ENCODE results near the gene CFAP43.

CFAP43 gene

DNA sequence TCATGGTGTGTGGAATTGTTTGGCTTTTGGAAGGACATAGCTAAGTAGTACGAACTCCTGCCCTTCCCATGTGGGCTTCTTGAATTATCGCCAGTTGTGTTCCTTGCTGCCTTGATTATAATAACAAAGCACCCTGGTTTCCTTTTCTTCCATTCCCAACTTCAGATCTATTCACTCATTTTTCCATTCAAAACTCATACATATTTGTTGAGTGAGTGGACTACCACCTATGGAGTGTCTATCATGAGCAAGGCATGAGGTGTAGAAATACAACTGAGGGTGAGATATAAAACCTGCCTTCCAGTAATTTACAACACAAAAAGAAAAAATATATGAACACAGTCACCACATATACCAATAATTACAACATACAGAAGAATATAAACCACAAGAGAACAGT is 141.6 kb downstream of the CFAP43 start:
- no peak for DNase-seq

DNA sequence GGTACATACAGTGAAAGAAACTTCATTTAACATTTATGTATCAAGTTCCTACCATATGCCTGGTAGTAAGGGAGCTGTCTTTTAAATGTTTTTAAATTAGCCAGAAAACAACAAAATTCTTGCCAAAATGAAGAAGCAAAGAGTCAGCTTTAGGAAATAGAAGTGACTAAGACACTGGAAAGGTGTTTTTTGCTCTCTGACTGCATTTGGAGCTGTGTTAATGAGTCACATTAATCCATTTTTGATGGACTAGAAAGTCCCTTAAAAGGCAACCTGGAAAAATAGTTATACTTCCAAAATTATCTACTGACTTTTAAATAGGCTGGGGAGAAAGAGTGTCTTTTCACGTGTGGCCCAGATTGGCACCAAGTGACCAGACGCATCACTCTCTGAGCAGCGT is 142.5 kb downstream of the CFAP43 start:
- no peak for DNase-seq

DNA sequence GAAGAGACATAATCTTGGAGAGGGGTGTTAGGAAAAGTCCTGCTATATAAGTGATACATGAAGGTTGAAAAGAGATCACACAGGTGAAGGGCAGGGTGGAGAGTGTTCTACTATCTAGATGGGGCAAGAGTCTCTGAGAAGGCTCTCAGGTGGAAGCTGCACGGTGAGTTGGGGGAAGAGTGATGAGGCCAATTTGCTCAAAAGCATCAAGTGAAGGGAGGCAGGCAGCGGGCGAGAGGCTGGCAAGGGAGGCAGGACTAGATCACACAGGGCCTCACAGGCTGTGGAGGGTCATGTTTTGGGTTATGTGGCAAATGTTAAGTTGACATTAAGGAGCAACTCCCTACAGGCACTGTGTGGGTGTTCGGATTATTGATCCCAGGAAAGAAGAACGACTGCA is 143.9 kb downstream of the CFAP43 start:
- DNase-seq, result no peak

DNA sequence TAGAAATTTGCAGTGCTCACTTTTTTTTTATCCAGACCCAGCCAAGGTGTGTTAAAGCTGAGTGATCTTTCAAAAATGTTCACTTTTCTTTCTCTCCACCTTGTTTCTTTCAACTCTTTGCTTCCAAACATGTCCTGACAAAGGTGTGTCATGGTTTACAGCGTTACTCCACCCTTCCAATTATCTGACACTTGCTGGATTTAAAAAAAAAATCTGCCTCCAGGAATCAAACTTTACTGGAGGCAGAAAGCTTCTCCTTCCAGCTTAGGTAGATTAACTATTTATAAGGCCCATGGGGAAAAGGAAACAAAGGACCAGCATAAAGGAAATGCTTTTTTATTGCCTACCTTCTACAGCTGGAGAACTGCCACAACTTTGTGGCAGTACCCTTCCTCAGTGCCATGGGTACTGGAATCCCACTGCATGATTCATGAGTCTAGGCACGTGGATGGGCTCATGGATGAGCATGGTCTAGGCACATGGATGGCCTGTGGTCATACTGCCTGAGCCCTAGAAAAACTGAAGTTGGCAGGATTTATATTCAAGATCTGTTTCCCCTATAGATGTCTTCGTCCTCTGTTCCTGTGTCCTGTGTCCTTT is 146.3 kb downstream of the CFAP43 start, which contains the start of gene COL17A1:
TSS of gene COL17A1 (minus strand) at position 80 of the 600 bp plus-strand sequence. CDS start 5,207 bp downstream, outside the sequence.
- DNase-seq, result no peak

DNA sequence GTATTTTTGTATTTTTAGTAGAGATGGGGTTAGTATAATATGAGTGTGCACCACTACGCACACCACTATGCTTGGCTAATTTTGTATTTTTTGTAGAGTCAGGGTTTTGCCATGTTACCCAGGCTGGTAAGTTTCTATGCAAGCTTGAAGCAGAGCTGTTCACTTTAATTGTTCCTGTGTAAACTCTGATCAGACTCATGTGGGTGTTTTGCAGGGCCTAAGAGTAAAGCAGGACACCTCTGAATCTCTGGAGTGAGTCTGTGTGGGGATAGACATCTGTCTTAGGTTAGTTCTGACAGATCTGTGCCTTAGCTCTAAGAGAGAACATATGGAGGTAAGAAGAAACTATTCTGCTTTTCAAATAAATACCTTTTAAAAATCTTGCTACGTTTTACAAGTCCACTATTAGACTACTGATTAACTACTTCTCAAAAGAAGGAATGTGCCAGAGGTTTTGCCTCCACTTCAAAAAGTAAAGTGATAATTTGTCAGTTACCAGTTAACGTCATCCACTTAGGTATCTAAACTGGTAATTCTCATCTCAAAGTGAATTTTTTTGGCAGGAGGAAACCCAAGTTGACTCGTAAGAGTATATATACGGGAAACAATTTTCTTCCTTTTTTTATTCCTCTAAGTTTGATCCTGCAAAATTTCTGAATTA is 147.6 kb downstream of the CFAP43 start:
- no peak for DNase-seq

DNA sequence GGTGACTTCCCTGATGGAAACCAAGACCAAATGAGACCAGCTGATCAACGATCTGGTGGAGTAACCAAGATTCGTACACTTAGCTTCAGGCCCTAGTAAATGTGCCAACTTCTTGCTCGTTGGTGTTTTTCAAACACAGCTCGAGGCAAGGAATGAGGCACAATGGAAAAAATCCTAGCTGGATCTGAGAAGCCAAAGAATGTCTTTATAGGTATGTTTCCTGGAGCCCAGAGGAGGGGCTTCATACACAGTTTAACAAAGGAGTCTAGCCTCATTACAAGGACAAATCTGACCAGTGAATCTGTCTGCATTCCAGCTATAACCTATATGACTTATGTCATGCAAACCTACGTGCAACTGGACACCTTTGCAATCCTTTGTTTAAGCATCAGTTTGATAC is 150.2 kb downstream of the CFAP43 start:
- no peak for DNase-seq

DNA sequence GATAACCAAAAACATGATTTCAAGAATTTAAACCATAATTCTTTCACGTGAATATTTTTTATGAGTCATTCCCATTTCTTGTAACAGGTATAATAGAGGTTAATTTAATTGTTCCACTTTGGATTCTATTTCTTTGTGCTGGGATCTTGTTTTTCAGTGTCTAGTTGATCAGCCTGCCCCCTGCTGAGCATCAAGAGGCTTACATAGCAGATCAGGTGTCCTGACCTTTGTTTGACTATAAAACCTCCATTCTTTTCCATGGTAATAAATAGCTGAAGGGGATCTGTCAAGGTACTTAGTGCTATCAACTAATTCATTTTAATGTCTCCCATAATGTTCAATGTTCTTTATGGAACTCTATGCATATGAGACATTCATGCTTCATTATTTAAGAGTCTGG is 151.4 kb downstream of the CFAP43 start:
- no peak for DNase-seq
